OCI-LY1 (cell line): ENCODE data around the gene NAAA.
A peak's percentile ranks its signal among the peaks of the same experiment; 100 is the strongest.

Experiments
- H2AFZ ChIP-seq: fragments of 200-600 bp; sonication (generic), shearing (Covaris generic); 2 replicates; pipeline ENCODE4 v1.6.0; 2014; ENCODE audit warnings: antibody characterized with exemption, mild to moderate bottlenecking, low read length
- H3F3A ChIP-seq: fragments of 200-600 bp; sonication (generic), shearing (Covaris generic); 2 replicates; pipeline ENCODE4 v1.6.0; 2014; ENCODE audit warnings: mild to moderate bottlenecking, antibody characterized with exemption, low read length, moderate library complexity; ENCODE audit not compliant: insufficient read depth
- H3K27ac ChIP-seq: fragments of 200-600 bp; sonication (generic); 2 replicates; pipeline ENCODE4 v1.5.1; 2014; ENCODE audit warnings: low read length, mixed run types, mild to moderate bottlenecking, low read depth; ENCODE audit not compliant: poor library complexity, severe bottlenecking
- H3K27me3 ChIP-seq: fragments of 200-600 bp; sonication (generic); 2 replicates; pipeline ENCODE4 v1.6.0; 2014; ENCODE audit warnings: antibody characterized with exemption, mild to moderate bottlenecking, low read length, moderate library complexity; ENCODE audit not compliant: insufficient read depth
- H3K36me3 ChIP-seq: fragments of 200-600 bp; sonication (generic); 2 replicates; pipeline ENCODE4 v1.6.1; 2014; ENCODE audit warnings: mild to moderate bottlenecking, antibody characterized with exemption, low read length, moderate library complexity, mixed read lengths; ENCODE audit not compliant: insufficient read depth
- H3K4me1 ChIP-seq: fragments of 200-600 bp; sonication (generic); 2 replicates; pipeline ENCODE4 v1.5.1; 2014; ENCODE audit warnings: mild to moderate bottlenecking, low read length, moderate library complexity; ENCODE audit not compliant: insufficient read depth, severe bottlenecking
- H3K4me2 ChIP-seq: fragments of 200-600 bp; sonication (generic), shearing (Covaris generic); 2 replicates; pipeline ENCODE4 v1.6.1; 2014; ENCODE audit warnings: low read length
- H3K4me3 ChIP-seq: fragments of 200-600 bp; sonication (generic); 2 replicates; pipeline ENCODE4 v1.5.1; 2014; ENCODE audit warnings: low read length, low read depth, mild to moderate bottlenecking, mixed read lengths; ENCODE audit not compliant: poor library complexity, severe bottlenecking
- H3K79me2 ChIP-seq: fragments of 200-600 bp; shearing (Covaris generic); 2 replicates; pipeline ENCODE4 v1.6.1; 2016; ENCODE audit warnings: mixed run types, low read length, mixed read lengths; ENCODE audit not compliant: insufficient read depth
- H3K9ac ChIP-seq: fragments of 200-600 bp; sonication (generic), shearing (Covaris generic); 2 replicates; pipeline ENCODE4 v1.6.1; 2014; ENCODE audit warnings: mild to moderate bottlenecking, low read length, mixed read lengths
- H3K9me2 ChIP-seq: fragments of 200-600 bp; sonication (generic), shearing (Covaris generic); 2 replicates; pipeline ENCODE4 v1.6.1; 2014; ENCODE audit warnings: low read depth, mild to moderate bottlenecking, low read length, mixed read lengths
- H3K9me3 ChIP-seq: fragments of 200-600 bp; shearing (Covaris generic); 2 replicates; pipeline ENCODE4 v1.6.1; 2014; ENCODE audit warnings: low read length, mixed read lengths
- H4K20me1 ChIP-seq: fragments of 200-600 bp; sonication (generic), shearing (Covaris generic); 2 replicates; pipeline ENCODE4 v1.6.0; 2016; ENCODE audit warnings: mild to moderate bottlenecking, low read length; ENCODE audit not compliant: insufficient read depth
- EZH2 ChIP-seq: fragments of 200-600 bp; sonication (generic), shearing (Covaris generic); IDR thresholded peaks from 2 replicates; pipeline ENCODE4 v1.8.0; 2017; ENCODE audit warnings: borderline replicate concordance, mixed run types, mild to moderate bottlenecking, antibody characterized with exemption, low read length, moderate library complexity, mixed read lengths
- TF ChIP-seq, protein P1 (sequence below): fragments of 200-600 bp; sonication (generic), shearing (Covaris generic); IDR thresholded peaks from 2 replicates; pipeline ENCODE4 v1.5.1; 2017; ENCODE audit warnings: mild to moderate bottlenecking, antibody characterized with exemption, low read length, moderate library complexity, mixed read lengths

The NAAA gene

GRCh38 chr4:75920327-75920726 lies 20.5 kb downstream of the NAAA start:
- H3K9me3 ChIP-seq = no peaks in the 10 kb centered on the region
- TF ChIP-seq EZH2 = no peak
- TF ChIP-seq, protein P1, sequence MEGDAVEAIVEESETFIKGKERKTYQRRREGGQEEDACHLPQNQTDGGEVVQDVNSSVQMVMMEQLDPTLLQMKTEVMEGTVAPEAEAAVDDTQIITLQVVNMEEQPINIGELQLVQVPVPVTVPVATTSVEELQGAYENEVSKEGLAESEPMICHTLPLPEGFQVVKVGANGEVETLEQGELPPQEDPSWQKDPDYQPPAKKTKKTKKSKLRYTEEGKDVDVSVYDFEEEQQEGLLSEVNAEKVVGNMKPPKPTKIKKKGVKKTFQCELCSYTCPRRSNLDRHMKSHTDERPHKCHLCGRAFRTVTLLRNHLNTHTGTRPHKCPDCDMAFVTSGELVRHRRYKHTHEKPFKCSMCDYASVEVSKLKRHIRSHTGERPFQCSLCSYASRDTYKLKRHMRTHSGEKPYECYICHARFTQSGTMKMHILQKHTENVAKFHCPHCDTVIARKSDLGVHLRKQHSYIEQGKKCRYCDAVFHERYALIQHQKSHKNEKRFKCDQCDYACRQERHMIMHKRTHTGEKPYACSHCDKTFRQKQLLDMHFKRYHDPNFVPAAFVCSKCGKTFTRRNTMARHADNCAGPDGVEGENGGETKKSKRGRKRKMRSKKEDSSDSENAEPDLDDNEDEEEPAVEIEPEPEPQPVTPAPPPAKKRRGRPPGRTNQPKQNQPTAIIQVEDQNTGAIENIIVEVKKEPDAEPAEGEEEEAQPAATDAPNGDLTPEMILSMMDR = no peak
- no peaks in the 10 kb centered on the region for H3K9me2 ChIP-seq
- H3K4me2 ChIP-seq = no peak overlapping the region
- no peaks in the 10 kb centered on the region for H4K20me1 ChIP-seq
- H3K79me2 ChIP-seq = no peaks in the 10 kb centered on the region
- H3K4me3 ChIP-seq = no peak overlapping the region
- H3K27me3 ChIP-seq = no peaks in the 10 kb centered on the region
- no peaks in the 10 kb centered on the region for H3K4me1 ChIP-seq
- peaks cover 33% of the 10 kb centered on the region; the same call in 1 of the 2 replicates for H3K36me3 ChIP-seq
- H3K9ac ChIP-seq = no peak overlapping the region
- no peak overlapping the region for H3K27ac ChIP-seq
- no peak overlapping the region for H2AFZ ChIP-seq
- H3F3A ChIP-seq = no peaks in the 10 kb centered on the region; the same call in 1 of the 2 replicates

GRCh38 chr4:75919920-75920319 lies 20.9 kb downstream of the NAAA start:
- TF ChIP-seq, protein P1 = no peak
- TF ChIP-seq EZH2 = no peak
- H3K4me1 ChIP-seq = no peaks in the 10 kb centered on the region
- H3K4me2 ChIP-seq = no peak overlapping the region
- H3K9me3 ChIP-seq = no peaks in the 10 kb centered on the region
- H3K9ac ChIP-seq = no peak overlapping the region
- no peaks in the 10 kb centered on the region for H3K27me3 ChIP-seq
- no peak overlapping the region for H2AFZ ChIP-seq
- H3K27ac ChIP-seq = no peak overlapping the region
- peaks cover 32% of the 10 kb centered on the region; the same call in 1 of the 2 replicates for H3K36me3 ChIP-seq
- H4K20me1 ChIP-seq = no peaks in the 10 kb centered on the region
- H3F3A ChIP-seq = no peaks in the 10 kb centered on the region; the same call in 1 of the 2 replicates
- H3K9me2 ChIP-seq = no peaks in the 10 kb centered on the region
- no peak overlapping the region for H3K4me3 ChIP-seq
- no peaks in the 10 kb centered on the region for H3K79me2 ChIP-seq

DNA sequence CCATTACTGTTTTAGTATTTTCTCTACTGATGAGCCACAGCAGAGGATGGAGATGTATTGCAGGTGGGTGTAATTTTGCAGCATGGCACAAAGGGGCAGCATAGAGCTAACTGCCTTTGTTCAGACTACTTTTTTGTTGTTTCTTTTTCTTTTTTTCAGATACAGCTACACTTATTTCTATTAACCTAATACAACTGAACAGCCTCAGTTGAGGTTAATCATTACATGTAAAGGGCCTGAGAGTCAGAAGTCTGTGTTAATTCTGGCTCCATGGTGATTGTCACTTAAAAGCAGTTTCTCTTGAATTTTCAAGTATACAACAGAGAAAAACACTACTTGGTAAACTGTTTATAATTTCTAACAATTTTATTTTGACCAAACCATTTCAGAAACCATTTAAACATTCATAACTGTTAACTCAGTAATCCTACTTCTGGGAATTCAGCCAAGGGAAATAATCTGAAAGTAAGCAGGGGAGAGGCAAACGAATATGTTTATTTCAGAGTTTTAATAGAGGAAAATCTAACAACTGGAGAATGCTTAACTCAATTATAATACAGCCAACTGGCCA lies 24.6 kb downstream of the NAAA start:
- no peak for TF ChIP-seq EZH2
- TF ChIP-seq, protein P1 = peak; percentile 92
- Histone ChIP-seq H3K4me3 (no peak overlapping the region), H3K27ac (no peak overlapping the region), H3K9ac (no peak overlapping the region), H3K9me3 (no peaks in the 10 kb centered on the region), H3K9me2 (no peaks in the 10 kb centered on the region), H2AFZ (no peak overlapping the region), H3K4me1 (no peaks in the 10 kb centered on the region), H3K36me3 (peaks cover 25% of the 10 kb centered on the region; the same call in 1 of the 2 replicates), H3F3A (no peaks in the 10 kb centered on the region; the same call in 1 of the 2 replicates), H3K4me2 (no peak overlapping the region), H3K79me2 (no peaks in the 10 kb centered on the region), H3K27me3 (no peaks in the 10 kb centered on the region), H4K20me1 (no peaks in the 10 kb centered on the region)
